HG02571 (cell line): ENCODE data around the gene MATN1.

Experiments used
- ATAC-seq: cut with Tn5 transposase; IDR thresholded peaks from one replicate; pipeline ENCODE4 v1.9.1; 2021; ENCODE audit warnings: mild to moderate bottlenecking, moderate library complexity; ENCODE audit not compliant: unreplicated experiment

The MATN1 gene

GRCh38 chr1:30684881-30685795 lies 38.2 kb downstream of the MATN1 start:
- ATAC-seq = no peak

DNA sequence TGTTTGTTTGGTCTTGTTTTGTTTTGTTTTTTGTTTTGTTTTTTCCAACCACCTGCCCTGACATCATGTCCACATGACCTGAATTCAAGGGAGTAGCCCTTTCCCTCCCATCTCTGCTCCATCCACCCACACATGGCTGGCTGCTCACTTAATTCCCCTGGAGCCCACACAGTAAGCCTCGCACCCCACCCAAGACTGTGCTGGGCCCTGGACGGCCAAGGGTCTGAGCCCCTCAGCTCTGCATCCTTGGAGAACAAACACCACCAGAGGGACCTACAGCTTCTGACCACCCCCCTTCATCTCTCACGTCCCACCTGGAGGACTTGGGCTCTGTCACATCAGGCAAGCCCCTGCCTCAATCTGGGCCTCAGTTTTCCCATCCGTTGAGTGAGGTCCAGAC lies 39.1 kb downstream of the MATN1 start:
- ATAC-seq = no peak

DNA sequence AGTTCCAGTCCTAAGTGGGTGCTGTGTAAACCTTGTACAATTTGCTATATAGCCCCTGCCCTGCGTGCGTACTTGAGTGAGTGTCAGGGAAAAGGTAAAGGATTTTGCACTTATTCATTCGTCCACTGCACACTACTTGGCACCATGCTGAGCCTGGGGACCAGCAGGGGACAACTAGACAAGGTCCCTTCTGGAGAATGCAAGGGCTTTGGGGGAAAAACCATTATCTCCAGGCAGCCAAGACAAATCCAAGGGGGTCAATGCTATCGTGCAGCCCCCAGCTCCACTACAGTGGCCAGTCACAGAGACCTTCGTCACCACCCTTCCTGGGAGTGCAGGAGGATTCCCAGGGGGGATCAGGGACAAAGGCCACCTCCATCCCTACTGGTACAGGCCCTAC lies 39.7 kb downstream of the MATN1 start:
- ATAC-seq = no peak

- no peak for ATAC-seq
Observed at GRCh38 chr1:30682396-30683275, 40.7 kb downstream of the MATN1 start.

GRCh38 chr1:30681782-30682181 lies 41.6 kb downstream of the MATN1 start:
- ATAC-seq = no peak

DNA sequence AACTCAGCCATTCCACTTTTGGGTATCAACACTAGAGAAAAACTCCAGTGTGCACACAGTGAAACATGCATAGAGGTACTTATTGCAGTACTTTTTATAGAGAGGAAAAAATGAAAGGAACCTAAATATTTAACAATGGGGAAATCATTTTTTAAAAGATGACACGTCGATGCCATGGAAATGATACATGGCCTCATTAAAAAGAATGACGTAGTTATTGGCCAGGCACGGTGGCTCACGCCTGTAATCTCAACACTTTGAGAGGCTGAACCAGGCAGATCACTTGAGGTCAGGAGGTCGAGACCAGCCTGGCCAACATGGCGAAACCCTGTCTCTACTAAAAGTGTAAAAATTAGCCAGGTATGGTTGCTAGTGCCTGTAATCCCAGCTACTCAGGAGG lies 42.5 kb downstream of the MATN1 start:
- no peak for ATAC-seq

DNA sequence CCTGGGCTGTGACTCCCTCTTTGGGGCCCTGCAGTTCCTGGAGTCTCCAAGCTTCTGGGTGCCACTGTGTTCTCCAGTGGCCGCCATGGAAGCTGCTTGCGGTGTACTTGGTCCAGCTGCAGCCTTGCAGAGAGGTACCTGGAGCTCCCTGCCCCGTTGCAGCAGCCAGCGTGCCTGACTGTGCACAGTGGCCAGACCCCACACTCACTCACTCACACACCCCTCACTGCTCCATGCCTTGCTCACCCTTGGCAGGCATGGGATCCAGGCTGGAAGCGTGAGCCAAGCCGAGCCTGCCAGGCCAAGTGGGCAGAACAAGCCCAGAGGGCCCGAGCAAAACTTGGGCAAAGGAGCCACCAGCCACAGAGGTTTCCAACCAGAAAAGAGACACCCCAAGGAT lies 43.0 kb downstream of the MATN1 start:
- ATAC-seq = no peak

GRCh38 chr1:30679976-30680305 lies 43.4 kb downstream of the MATN1 start:
- ATAC-seq = no peak

- ATAC-seq = no peak
Observed at GRCh38 chr1:30679201-30679975, 44.0 kb downstream of the MATN1 start.

DNA sequence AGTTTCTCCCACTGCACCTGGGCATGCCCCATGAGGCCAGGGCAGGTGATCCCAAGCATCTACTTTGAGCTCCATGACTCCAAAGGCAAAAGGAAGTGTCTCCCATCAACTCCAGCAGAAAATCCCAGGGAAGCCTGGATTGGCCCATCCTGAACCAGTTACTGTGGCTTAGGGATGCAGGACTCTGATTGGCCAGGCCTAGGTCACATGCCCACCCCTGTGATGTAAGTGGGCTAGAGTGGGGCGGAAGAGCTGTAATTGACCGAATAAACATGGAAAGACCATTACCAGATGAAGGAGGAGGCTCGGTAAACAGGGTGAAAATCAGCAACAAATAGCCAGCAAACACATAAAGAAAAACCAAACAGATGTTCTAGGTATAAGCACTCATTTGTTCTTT lies 45.2 kb downstream of the MATN1 start:
- no peak for ATAC-seq

- ATAC-seq = no peak
Observed at GRCh38 chr1:30677471-30677870, 45.9 kb downstream of the MATN1 start.

DNA sequence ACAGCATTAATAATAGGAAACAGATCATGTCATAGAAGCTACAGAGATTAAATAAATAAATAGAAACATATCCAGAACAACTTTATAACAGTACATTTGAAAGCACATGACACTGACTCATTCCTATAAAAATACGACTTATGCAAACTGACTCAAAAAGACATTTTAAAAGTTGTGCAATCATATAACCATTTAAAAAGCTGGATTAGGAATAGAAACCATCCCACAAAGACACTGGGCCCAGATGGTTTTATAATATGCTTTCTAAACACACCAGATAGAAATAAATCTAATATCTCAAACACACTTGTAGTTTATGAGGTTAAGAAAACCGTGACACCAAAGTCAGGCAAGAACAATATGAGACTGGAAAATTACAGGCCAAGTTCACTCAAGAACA lies 47.6 kb downstream of the MATN1 start:
- no peak for ATAC-seq

- ATAC-seq = no peak
Observed at GRCh38 chr1:30675289-30675688, 48.1 kb downstream of the MATN1 start.

DNA sequence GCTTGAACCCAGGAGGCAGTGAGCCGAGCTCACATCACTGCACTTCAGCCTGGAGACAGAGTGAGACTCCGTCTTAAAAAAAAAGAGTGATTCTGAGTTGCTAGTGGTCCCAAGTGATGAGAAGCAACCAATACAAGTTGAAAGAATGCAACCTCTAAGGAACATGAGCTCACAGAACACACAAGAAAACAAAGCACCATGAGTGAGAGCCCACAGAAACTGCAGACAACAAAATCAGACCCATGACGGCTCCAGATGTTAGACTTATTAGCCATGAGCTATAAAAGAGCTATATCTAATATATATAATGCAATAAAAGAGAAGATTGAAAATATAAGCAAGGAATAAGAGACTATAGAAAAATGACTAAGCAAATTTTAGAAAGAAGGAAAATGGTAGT lies 50.0 kb downstream of the MATN1 start:
- ATAC-seq = no peak

DNA sequence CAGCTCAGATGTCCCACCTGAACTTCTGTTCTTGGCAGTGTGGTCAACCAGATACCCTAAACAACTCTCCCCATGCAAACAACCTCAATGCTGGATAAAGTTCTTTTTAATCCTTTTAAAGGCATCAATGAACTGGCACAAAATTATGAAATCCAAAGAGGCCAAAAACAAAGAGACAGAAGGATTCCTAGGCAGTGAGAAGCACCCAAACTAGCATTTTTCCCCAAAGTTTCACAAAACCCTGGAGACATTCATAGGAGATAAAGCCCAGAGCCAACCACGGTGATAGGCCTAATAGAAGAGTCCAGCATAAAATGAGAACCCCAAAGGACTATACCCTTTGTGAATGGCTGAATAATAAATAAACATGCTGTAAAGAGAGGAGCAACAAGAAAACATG lies 50.7 kb downstream of the MATN1 start:
- no peak for ATAC-seq

DNA sequence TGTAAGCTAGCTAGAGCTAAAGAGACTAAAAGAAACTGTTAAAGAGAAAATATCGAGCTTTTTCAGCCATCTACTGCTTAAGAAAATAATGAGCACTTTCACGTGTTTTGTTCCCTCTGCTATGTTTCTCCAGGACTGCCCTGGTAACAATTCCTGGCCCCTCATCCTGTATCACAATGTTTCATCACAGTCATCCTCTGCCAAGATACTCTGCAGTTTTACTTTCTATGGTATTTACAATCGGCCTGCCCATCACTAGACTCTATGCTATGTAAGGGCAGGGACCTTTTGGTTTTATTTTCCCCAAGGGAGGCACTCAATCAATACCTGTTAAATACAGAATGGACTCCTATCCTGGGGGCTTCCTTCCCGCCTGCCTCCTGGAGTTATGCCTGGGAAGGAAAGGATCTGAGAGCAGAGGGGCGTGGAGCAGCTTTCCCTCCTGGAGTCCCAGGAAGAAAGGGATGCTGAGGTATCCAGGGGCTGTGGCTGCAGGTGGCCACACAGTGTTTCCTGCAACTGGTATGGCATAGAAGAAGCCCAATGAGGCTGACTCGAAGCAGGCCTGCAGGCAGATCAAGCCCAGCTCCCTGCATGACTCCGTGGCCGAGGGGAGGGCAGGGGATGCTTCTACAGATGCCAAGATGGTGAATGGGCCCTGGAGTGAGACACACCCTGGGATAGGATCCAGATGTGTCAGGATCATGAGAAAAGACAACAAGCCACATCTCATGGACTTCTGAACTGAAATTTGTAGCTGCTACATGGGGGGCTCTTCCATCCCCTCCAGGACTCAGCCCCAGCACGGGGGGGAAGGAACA lies 52.9 kb downstream of the MATN1 start:
- no peak for ATAC-seq

DNA sequence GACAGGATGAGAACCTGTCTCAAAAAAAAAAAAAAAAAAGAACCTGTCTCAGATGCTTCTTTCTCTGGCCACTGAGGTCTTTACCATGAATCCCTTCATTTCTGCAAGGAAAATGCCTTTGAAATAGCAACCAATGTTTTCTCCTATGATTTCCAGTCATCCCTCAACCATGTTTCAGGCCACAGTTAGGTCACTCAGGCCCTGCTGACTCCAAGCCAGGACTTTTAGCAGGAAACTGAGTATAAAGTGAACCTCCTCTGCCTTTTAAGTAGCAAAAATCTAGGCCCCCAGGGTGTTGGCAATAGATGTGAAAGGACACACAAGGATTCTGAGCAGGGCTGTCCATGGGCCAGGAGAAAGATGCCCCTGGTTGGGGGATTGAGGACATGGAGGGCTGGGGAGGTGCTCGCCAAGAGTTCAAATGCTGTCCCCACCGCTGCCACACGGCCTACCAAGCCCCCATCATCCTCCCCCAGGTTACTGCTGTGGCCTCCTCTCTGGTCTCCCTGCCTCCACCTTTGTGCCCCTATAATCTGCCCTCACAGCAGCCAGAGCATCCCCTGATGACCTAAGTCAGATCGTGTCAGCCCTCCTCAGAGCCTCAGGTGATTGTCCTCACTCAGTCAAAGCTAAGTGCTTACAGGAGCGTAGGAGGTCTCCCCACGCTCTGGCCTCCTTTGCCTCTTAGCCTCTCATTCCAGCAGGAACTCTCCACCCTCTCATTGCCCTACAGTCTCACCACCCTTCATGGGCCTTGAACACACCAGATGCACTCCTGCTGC lies 54.6 kb downstream of the MATN1 start:
- ATAC-seq = no peak

- no peak for ATAC-seq
Observed at GRCh38 chr1:30668024-30668423, 55.4 kb downstream of the MATN1 start.

- ATAC-seq = no peak
Observed at GRCh38 chr1:30666756-30667273, 56.6 kb downstream of the MATN1 start.
